Fibroblast of mammary gland (primary cell): ENCODE results near the gene GIMAP4.
"Not testable (repeated sequence)": the region's sequence is repeated elsewhere in the genome, so short reads cannot be mapped to it uniquely, and the experiment has no call there.

Experiments
- DNase-seq: peaks from one replicate; pipeline ENCODE4 v3.0.0-alpha.2; 2010; ENCODE audit warnings: low read depth
- H3K4me3 ChIP-seq: 2 replicates; pipeline ENCODE4 v1.5.1; 2011; ENCODE audit warnings: low read depth, mild to moderate bottlenecking, low read length, moderate library complexity; ENCODE audit not compliant: control insufficient read depth
- CTCF ChIP-seq: conservative IDR thresholded peaks from 2 replicates; pipeline ENCODE4 v1.5.1; 2011; ENCODE audit warnings: low read depth, low read length, inconsistent platforms; ENCODE audit not compliant: control insufficient read depth, insufficient read depth

Gene GIMAP4

DNA sequence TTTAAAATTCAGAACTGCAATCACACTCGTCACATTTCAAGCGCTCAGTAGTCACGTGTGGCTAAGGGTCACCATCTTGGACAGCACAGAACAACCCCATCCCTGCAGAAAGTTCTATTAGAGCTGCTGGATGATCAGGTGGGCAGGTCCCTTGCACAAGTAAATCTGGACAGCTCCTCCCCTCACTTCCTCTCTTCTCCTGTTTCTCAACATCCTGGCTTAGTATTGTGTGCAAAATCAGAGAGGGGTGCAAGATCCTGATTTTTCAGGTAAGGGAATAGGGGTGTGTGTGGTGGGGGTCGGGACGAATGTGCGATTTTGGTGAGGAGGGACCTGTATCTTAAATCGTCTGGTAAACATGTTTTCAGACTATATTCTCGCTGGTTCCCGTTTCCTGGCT, at the start of gene GIMAP4:
Gene GIMAP4, plus strand, starts transcription at position 222 of the 400 bp plus-strand sequence. CDS start 2,512 bp downstream, outside the sequence.
- no peak for DNase-seq
- no peak for TF ChIP-seq CTCF
- no peak within 1 kb of the TSS for H3K4me3 ChIP-seq

DNA sequence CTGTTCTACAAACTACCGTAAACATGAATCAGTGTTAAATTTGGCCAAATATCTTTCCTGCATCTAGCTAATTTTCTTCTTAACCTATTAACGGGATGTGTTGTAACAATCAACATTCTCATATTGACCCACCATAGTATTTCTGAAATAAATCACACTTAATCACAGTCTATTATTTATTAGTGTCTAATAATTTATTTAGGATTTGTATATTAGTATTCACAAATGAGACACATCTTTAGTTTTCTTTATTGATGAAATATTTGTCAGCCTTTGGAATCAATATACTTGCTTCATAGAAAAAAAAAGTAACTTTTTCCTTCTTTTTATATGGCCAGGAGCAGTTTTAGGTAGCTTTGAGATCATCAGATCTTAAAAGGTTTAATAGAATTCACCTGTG, 47.9 kb upstream of the GIMAP4 start:
- no peak overlapping the region for H3K4me3 ChIP-seq
- TF ChIP-seq CTCF, result no peak
- DNase-seq, result no peak

- DNase-seq, result no peak
- no peak overlapping the region for H3K4me3 ChIP-seq
- TF ChIP-seq CTCF, result no peak
Observed at GRCh38 chr7:150520145-150520544, 47.0 kb upstream of the GIMAP4 start.

- DNase-seq, H3K4me3 ChIP-seq: not testable (repeated sequence)
Observed at GRCh38 chr7:150522931-150523330, 44.3 kb upstream of the GIMAP4 start.

- DNase-seq, result no peak
- no peak overlapping the region for H3K4me3 ChIP-seq
- no peak for TF ChIP-seq CTCF
Observed at GRCh38 chr7:150524018-150524417, 43.2 kb upstream of the GIMAP4 start.

- DNase-seq, result peak; percentile 0
- TF ChIP-seq CTCF, result no peak
- H3K4me3 ChIP-seq, result no peak overlapping the region
Observed at GRCh38 chr7:150531704-150532103, 35.5 kb upstream of the GIMAP4 start.

DNA sequence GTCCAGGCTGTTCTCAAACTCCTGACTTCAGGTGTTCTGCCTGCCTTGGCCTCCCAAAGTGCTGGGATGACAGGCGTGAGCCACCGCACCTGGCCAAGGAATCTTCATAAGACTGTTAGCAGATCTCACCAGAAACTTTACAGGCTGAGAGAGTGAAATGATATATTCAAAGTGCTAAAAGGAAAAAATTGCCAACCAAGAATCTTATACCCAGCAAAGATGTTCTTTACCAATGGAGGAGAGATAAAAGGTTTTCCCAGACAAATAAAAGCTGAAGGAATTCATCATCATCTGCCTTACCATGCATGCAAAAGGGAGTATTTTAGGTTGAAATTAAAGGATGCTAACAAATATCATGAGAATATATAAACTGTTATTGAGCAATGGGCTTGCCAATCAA, 28.9 kb upstream of the GIMAP4 start:
- DNase-seq, result no peak
- no peak for TF ChIP-seq CTCF
- H3K4me3 ChIP-seq, result no peak overlapping the region

DNA sequence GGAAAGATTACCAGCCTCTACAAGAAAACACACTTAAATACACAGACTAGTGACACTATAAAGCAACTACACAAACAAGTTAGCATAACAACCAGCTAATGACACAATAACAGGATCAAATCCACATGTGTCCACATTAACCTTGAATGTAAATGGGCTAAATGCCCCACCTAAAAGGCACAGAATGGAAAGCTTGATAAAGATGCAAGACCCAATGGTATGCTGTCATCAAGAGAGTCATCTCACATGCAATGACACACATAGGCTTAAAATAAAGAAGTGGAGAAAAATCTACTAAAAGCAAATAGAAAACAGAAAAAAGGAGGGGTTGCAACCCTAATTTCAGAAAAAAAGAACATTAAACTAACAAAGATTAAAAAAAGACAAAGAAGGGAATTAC, 14.0 kb upstream of the GIMAP4 start:
- no peak overlapping the region for H3K4me3 ChIP-seq
- TF ChIP-seq CTCF, result no peak
- DNase-seq, result no peak
